GM12873 (cell line): Measurements from ENCODE around the gene SUMO1.

Experiments used
- TF ChIP-seq, protein P1 (sequence below): IDR thresholded peaks from 2 replicates; pipeline ENCODE4 v1.5.1; 2012; ENCODE audit warnings: low read depth, mild to moderate bottlenecking, moderate library complexity, low read length, control low read depth; ENCODE audit not compliant: insufficient read depth; ENCODE audit errors: missing control alignments

Gene SUMO1

DNA sequence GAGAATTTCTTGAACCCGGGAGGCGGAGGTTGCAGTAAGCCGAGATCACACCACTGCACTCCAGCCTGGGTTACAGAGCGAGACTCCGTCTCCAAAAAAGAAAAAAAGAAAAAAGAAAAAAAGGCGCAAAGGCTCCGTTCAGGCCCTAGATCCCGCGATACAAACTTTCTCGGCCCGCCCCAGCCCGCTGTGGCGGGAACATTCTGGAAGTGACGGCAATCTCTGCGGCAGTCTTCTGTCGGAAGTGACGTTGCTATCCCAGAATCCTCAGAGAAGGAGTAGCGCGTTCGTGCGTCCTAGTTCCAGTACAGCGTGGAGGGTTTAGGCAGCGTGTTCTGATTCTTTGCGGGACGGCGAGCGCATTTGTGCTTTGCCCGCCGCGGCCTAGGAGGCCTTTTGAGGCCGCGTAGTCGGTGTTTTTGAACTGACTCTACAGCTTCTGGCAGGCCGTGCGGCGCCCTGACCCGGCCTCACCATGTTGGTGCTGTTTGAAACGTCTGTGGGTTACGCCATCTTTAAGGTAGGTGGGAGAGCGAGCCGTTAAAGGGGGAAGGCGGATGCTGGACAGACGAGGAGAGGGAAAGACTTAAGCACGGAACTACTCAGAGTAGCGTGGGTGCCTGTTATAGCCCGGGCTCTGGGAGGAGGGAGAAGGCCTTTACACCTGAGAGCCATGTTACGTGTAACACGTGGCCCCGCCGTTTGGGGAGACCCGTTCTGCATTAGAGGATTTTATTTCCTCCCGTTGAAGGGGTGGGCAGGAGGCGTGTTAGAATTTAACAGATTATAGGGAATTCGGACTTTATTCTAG is 27.3 kb upstream of the SUMO1 start, which contains the start of gene NOP58:
Gene NOP58 (plus strand): TSS at position 297 of the 811 bp plus-strand sequence. CDS start 179 bp downstream, at position 476.
- TF ChIP-seq, protein P1, sequence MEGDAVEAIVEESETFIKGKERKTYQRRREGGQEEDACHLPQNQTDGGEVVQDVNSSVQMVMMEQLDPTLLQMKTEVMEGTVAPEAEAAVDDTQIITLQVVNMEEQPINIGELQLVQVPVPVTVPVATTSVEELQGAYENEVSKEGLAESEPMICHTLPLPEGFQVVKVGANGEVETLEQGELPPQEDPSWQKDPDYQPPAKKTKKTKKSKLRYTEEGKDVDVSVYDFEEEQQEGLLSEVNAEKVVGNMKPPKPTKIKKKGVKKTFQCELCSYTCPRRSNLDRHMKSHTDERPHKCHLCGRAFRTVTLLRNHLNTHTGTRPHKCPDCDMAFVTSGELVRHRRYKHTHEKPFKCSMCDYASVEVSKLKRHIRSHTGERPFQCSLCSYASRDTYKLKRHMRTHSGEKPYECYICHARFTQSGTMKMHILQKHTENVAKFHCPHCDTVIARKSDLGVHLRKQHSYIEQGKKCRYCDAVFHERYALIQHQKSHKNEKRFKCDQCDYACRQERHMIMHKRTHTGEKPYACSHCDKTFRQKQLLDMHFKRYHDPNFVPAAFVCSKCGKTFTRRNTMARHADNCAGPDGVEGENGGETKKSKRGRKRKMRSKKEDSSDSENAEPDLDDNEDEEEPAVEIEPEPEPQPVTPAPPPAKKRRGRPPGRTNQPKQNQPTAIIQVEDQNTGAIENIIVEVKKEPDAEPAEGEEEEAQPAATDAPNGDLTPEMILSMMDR = no peak

DNA sequence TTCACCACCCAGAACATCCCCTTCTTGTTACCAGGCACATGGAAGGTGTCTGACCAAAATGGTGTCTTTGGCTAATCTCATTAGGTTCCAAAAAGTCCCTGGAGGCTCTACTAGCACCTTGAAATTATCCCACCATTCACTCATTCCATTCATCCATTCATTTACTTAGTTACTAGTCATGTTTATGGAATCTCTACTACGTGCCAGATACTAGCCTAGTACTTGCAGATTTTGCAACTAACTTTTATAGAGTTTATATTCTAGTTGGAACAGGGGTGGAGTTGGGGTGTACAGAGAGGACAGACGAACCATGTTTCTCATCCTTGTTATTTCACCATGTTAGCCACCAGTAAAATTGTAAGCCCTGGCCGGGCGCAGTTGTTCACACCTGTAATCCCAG is 23.1 kb upstream of the SUMO1 start:
- TF ChIP-seq, protein P1 = no peak

DNA sequence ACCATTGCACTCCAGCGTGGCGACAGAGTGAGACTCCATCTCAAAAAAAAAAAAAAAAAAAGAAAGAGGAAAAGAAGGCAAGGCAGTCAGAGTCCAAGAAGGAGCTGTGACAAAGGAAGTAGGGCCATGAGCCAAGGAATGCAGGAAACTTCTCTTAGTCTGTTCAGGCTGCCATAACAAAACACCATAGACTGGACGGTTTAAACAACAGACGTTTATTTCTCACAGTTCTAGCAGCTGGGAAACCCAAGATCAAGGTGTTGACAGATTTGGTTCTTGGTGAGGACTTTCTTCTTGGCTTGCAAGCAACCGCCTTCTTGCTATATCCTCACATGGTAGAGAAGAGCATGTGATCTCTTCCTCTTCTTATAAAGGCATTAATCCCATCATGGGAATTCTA is 13.1 kb upstream of the SUMO1 start:
- TF ChIP-seq, protein P1 = no peak

DNA sequence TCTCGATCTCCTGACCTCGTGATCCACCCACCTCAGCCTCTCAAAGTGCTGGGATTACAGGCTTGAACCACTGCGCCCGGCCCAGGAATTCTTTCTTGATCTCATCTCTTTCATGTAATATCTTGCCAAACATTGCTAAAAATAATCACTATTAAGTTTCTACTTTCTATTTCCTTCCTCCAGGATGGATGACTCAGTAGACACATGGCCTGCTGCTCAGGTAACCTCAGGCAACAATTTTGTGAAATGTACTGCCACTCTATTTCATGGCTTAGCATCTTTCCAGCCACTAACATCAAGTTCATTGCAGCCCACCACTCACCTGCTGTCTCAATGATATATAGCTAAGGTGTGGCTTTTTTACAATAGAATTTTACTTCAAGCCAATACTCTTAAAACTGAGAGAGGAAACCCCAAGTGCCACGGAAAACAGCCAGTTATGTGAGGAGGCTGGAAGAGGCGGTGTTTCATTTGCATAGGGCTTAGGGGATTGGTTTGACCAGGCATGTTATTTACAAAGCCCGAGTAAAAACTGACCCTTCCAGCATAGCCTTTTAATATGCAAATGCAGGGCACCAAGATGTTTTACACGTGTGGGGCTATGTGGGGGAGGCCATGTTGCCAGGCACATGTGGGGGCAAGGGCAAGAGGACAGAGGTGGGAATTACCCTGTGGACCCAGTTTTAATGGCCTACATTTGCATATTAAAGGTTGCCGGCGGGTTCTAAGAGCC is 11.3 kb upstream of the SUMO1 start:
- TF ChIP-seq, protein P1 = no peak

DNA sequence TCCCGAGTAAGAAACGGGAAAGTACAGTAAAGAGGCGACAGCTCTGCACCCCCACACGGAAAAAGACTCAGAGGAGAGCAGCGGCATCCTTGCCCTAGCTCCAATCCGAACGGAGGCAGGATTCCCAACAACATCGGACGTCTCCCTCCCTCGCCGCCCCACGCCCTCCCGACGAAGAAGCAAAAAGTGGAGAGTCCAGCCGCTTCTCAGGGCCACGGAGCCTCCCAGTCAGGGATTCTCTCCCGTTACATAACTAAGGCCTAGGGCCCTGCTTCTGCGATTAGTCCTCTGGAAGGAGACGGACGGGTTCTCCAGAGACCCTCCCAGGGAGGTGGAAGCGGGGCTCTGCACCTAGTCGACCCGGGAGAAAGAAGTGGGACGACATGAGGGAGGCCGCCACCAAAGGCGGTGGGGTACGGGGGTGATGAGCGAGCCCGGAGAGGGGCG is 587 bp downstream of the SUMO1 start:
- TF ChIP-seq, protein P1 = no peak

DNA sequence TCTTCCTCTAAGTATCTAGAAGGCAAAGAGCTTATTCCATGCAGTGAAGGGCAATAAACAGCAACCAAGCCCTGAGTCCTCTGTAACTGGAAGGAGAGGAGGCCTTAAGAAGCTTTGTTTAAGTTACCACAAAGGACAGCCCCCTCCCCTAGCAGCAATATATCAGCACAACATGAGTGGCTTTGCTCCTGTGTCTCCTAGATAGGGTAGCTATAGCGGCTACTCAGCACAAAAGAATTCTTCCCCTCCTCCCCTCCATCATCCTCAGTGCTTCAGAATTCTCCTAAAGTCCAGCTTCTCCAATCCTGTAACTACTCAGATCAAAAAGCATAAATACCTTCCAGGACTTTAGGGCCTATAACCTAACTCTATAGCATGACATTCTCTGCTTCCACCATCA is 16.5 kb downstream of the SUMO1 start:
- TF ChIP-seq, protein P1 = no peak

DNA sequence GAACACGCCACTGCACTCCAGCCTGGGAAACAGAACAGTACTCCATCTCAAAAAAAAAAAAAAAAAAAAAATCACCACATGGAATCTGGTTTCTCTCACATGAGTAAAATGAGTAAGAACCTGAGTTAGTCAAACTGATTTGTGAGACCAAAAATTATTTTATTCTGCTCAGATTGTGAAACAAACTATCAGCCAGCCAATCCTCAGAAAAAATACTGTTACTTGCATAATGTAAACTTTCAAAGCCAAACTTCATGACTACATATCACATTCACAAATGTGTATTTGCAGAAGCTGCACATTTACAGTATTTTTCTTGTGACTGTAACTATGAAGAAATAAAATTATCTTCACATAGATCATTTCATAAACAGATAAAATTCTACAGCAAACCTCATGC is 23.2 kb downstream of the SUMO1 start:
- TF ChIP-seq, protein P1 = no peak
